Cardiac fibroblast (primary cell): Measurements from ENCODE around the gene MAU2.
"Not testable (repeated sequence)": the region's sequence is repeated elsewhere in the genome, so short reads cannot be mapped to it uniquely, and the experiment has no call there.

ENCODE experiments used
- DNase-seq, 2 donors: peaks; one replicate each; pipeline versions ENCODE4 v3.0.0 to v3.0.0-alpha.2; 2010; ENCODE audit warnings: low read depth in 2 of 2
- H3K4me3 ChIP-seq, 2 donors: replicated peaks in 1 of 2; 1 replicate in 1 of 2; 2 replicates in 1 of 2; pipeline ENCODE4 v1.5.1; 2011; ENCODE audit warnings: low read depth in 2 of 2, low read length in 2 of 2, mild to moderate bottlenecking in 2 of 2, moderate library complexity in 1 of 2
- CTCF ChIP-seq: IDR thresholded peaks from one replicate; pipeline ENCODE4 v1.5.1; 2011; ENCODE audit warnings: low read depth, mild to moderate bottlenecking, low read length, inconsistent platforms

Gene MAU2

GRCh38 chr19:19343016-19343362, 22.4 kb downstream of the MAU2 start:
- no peak overlapping the region for H3K4me3 ChIP-seq
- no peak for TF ChIP-seq CTCF
- no peak for DNase-seq

DNA sequence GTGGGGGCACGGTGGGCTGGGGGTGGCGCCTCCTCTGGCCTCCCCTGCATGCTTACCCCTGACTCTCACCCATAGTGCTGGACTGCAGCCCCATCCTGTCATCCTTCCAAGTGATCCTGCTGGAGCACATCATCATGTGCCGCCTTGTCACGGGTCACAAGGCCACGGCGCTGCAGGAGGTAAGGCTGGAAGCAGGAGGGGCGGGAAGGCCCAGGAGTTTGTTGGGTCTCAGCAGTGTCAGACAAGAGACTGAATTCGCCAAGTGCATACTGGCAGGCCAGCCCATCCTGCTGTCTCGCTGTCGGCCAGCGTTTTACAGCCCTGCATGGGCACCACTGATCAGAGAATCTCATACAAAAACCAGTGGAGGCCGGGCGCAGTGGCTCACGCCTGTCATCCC, 23.1 kb downstream of the MAU2 start:
- TF ChIP-seq CTCF, result no peak
- H3K4me3 ChIP-seq, result no peak overlapping the region
- DNase-seq, result no peak

DNA sequence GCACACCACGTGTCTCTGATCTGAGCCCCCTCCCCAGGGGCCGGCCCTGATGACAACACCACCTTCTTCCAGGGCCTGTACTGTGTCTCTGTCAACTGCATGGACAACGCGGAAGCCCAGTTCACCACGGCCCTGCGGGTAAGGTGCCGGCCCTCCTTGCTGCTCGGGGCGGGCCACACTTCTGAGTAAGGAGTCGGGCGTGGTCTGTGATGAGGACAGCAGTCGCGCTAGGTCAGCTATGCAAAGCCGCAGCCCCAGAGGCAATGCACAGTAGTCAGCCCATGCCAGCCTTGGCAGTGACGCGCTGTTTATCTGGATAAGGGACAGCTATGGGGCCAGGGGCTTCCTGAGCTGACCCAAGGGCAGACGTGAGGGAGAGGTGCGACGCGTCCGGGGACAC, 24.6 kb downstream of the MAU2 start:
- H3K4me3 ChIP-seq, result no peak overlapping the region
- no peak for DNase-seq
- TF ChIP-seq CTCF, result no peak

GRCh38 chr19:19345970-19346369, 25.3 kb downstream of the MAU2 start:
- no peak for DNase-seq
- no peak for TF ChIP-seq CTCF
- H3K4me3 ChIP-seq, result no peak overlapping the region

DNA sequence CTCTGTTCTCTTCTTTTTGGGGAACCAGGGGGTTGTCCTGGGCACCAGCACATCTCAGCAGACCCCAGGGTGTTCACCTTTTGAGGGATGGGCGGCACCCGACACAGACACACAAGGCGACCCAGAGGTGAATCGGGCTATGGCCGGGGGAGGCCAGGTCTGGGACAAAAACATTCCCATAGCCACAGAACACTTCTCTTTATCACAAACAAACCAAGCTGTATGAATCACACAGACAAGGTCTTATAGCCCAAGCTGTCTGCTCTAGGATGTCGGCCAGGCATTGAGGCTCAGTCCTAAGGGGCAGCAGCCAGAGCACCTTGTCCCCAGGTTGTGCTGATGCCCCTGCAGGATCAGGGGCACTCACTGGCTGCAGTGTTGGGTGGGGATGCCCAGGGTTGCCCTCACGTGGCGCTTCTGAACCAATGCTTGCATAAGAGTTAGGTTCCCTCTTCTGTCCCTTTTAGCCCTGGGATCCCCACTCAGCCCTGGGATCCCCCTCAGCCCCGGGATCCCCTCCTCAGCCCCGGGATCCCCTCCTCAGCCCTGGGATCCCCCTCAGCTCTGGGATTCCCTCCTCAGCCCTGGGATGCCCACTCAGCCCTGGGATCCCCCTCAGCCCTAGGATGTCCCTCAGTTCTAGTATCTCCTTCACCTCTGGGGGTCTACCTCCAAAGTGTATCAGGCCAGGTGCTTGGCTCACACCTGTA, 26.9 kb downstream of the MAU2 start:
- DNase-seq, result no peak
- TF ChIP-seq CTCF, result no peak
- no peak overlapping the region for H3K4me3 ChIP-seq

GRCh38 chr19:19348266-19348665, 27.6 kb downstream of the MAU2 start:
- TF ChIP-seq CTCF, result no peak
- peak in 1 of 2 donors; percentile 28 for DNase-seq
- no peak overlapping the region for H3K4me3 ChIP-seq

DNA sequence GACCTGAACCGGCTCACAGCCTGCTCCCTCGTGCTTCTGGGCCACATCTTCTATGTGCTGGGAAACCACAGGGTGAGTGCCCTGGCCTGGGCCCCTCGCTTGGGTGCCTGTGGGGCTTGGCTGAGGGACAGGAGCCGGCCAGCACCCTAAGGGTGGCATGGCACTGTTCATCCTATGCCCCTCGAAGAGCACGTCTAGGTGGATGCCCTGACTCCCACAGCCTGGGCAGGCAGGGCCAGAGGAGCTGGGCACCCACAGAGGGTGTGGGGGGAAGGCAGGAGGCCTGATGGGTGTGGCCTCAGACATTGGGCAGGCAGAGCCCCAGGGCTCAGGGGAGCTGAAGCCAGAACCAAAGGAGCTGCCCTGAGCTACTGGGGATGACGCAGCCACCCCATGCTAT, 28.7 kb downstream of the MAU2 start:
- no peak overlapping the region for H3K4me3 ChIP-seq
- DNase-seq, result no peak
- no peak for TF ChIP-seq CTCF

DNA sequence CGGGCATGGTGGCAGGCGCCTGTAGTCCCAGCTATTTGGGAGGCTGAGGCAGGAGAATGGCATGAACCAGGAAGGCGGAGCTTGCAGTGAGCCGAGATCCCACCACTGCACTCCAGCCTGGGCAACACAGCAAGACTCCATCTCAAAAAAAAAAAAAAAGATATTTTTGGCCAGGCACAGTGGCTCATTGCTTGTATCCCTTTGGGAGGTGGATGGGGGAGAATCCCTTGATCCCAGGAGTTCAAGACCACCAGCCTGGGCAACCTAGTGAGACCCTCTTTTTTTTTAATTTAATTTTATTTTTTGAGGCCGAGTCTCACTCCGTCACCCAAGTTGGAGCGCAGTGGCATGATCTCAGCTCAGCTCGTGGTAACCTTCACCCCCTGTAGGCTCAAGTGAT, 30.1 kb downstream of the MAU2 start:
- not testable (repeated sequence) for H3K4me3 ChIP-seq, DNase-seq
